Hematopoietic multipotent progenitor cell treated with erythropoietin and hydrocortisone succinate and interleukin-3 and kit ligand, for 15 days (in vitro differentiated cells): ENCODE results near the gene CCL21.
A peak's percentile ranks its signal among the peaks of the same experiment; 100 is the strongest.

Source experiments
- DNase-seq: peaks from one replicate; pipeline ENCODE4 v3.0.0-alpha.2; 2015; ENCODE audit warnings: low spot score

Gene CCL21

GRCh38 chr9:34669809-34670562, 40.0 kb downstream of the CCL21 start:
- DNase-seq: no peak

GRCh38 chr9:34665381-34666250, 44.3 kb downstream of the CCL21 start:
- peak; percentile 93 for DNase-seq

- DNase-seq: no peak
Observed at GRCh38 chr9:34665067-34665380, 44.9 kb downstream of the CCL21 start.

- peak; percentile 84 for DNase-seq
Observed at GRCh38 chr9:34664281-34665066, 45.5 kb downstream of the CCL21 start.

- DNase-seq: no peak
Observed at GRCh38 chr9:34663303-34663605, 46.7 kb downstream of the CCL21 start.

- DNase-seq: no peak
Observed at GRCh38 chr9:34662526-34663302, 47.2 kb downstream of the CCL21 start, which contains the start of gene CCL27. Gene CCL27 (minus strand): TSS chr9:34662657. CDS start chr9:34662633, 24 bp downstream.

- DNase-seq: no peak
Observed at GRCh38 chr9:34659592-34660253, 50.2 kb downstream of the CCL21 start.
